NOMO-1 treated with DMSO at 0.1 percent for 48 hours (cell line): Measurements from ENCODE around the gene DNASE1L3.
"Not testable (repeated sequence)": the region's sequence is repeated elsewhere in the genome, so short reads cannot be mapped to it uniquely, and the experiment has no call there.

ENCODE experiments used
- DNase-seq: peaks from one replicate; lab custom pipeline; 2025; ENCODE audit not compliant: unreplicated experiment; lab: John Stamatoyannopoulos, UW

Gene DNASE1L3

GRCh38 chr3:58210761-58211460, at the start of gene DNASE1L3:
Gene DNASE1L3 (minus strand): TSS chr3:58210972. CDS start chr3:58210906, 66 bp downstream.
- DNase-seq: no peak

GRCh38 chr3:58260261-58260731, 49.5 kb upstream of the DNASE1L3 start:
- DNase-seq: peak; percentile 74

DNA sequence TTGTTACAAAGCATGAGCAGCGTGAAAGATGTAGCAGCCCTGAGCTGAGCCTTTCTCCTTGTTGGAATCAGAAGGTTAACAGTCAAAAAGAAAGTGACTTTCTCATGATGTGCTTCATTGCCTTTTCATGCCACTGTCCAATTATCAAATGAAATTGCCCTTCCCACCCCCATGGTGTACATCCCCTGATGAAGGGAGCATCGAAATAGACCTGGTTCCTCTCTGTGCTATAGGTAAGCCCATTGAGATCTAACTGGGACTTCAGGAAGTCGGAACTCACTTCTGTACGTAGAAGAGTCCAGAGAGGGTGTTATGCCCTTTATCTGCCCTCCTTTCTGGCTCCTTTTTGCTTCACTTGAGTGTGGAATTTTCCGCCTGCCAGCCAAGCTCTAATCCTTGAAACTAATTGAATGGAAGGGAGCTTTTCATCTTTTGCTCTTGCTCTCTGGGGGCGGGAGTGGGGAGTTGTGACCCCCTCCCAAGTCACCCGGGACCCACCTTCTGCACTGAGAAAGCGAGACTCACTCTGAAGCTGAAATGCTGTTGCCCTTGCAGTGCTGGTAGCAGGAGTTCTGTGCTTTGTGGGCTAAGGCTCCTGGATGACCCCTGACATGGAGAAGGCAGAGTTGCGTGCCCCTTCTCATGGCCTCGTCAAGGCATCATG, 47.8 kb upstream of the DNASE1L3 start:
- DNase-seq: no peak

DNA sequence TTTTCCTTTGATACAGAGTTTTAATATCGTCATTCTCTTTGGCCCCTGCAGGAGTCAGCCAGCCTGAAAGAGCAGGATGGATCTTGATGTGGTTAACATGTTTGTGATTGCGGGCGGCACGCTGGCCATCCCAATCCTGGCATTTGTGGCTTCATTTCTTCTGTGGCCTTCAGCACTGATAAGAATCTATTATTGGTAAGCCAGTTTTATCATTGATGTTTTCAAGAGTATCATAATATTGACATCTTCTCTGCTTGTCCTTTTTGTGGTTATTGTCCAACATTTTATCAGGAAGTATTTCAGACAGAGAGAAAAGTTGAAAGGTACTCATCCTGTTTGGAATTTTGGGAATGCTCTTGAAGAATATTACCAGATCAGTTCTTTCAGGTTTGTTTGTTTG, 45.7 kb upstream of the DNASE1L3 start:
- no peak for DNase-seq

DNA sequence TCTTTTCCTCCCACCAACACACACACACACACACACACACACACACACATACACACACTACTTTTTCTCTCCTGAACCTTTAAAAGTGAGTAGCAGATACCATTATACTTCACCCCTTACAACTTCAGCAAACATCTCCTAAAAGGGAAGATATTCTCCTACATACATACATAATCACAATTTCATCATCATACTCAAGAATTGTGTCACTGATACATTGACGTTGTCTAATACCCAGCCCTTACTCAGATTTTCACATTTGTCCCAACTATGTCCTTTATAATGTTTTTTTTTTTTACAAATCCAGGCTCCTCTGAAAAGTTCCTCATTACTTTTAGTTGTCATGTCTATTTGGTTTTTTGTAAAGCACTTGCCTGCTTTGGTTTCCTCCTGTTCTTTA, 45.3 kb upstream of the DNASE1L3 start:
- DNase-seq: no peak

- no peak for DNase-seq
Observed at GRCh38 chr3:58254144-58254543, 43.4 kb upstream of the DNASE1L3 start.

DNA sequence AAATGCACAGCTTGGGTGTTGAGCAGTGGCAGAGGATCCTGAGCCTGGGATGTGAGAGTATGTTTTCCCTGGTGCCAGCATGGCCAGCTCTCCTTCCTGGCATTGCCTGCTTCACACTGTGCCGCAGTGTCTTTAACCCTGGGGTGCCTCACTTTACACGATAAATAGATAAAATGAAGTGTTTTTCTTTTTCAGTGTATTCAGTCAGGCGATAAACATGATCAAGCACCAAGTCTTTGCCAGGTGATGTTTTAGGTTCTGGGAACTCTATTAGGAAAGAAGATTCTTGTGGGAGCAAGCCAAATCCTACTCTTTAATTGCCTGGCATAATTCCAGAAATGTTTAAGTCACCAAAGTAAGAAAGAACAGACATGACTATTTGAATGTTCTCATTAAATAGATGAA, 40.9 kb upstream of the DNASE1L3 start:
- no peak for DNase-seq

DNA sequence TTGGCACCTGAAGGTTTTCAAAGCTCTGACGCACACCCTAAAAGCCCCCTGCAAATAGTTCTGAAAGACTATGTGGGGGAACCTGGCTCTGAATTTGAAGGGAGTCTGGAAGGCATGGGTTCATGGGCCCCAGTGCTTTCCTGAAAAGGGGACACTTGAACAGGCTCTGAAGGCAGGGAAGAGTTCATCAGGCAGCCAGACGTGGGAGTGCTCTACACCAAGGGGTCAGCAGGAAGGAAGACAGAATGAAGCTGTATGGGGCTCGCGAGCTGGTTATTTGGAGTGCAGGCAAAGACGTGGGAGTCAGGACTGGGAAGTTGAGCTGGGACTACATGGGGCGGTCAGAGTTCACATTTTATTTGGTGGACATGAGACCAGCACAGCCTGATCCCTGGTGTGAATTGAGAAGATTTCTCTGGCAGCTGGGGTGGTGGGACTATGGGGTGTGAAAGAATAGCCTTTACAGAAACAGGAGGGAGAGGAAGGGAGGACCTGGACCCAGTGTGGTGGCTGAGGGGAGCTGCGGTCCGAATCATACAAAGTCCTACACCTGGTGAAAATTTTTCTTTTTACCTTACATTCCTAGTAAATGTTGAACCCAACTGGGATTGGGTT, 39.4 kb upstream of the DNASE1L3 start:
- DNase-seq: no peak

- no peak for DNase-seq
Observed at GRCh38 chr3:58249358-58250092, 38.8 kb upstream of the DNASE1L3 start.

DNA sequence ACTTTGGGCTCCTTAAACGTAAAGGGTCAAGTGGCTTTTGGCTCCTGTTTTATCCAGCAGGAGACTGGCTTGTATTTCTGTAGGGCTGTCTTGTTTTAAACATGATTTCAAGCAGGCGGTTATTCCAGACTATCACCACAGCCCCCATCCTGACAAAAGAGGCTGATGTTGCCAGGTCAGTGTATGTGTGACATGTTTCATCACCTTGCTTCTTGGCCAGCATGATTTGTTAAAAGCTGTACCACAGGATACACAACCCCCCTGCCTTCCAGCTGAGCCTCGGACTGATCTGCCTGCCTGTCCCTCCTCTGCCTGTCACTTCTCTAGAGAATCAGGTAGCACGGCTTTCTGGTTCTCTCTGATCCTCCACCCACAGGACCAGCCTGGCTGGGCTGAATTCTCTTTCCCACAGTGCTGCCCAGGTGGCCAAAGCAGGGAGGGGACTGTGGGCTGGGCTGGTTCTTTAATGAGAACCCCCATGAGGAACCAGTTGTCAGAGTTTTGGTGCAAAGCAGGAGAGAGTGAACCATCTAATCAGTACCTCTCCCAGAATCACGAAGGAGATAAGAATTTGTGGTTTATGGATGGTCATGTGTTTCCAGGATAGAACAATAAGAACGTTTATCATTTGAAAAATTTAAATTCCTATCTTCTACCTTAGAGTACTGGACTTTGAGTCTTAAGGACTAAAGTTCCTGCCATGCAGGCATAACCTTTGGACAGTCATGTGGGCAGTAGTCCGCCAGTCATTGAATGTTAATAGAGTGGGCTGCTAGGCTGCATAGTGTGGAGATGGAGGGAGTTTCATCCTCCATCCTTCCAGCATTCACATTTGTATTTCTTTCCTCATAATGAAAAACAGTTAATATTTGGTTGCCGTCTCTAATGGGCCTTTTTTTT, 35.6 kb upstream of the DNASE1L3 start:
- no peak for DNase-seq

DNA sequence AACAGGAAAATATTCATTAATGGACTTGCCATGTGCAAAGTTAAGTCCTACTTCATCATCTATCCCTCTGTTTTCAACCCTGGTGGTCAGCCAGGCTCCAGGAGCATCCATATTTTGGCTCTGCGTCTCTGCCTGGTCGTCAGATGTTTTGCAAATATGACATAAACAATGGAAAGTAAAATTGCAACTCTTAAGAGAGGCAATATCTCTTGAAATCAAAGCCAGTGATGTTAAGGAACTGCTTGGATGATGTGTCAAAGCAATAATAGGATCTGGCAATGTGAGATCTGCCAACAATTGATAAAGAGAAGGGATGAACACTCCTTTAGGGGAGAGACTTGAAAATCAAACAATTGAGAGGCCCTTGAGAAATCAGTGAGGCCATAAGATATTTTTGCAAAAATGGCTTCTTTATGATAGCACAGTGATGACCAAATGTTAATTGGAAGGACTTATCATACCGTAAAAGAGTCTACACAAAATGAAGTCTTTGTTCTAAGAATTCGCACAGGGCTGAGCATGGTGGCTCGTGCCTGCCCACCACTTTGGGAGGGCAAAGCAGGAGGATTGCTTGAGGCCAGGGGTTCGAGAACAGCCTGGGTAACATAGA, 33.3 kb upstream of the DNASE1L3 start:
- DNase-seq: no peak

DNA sequence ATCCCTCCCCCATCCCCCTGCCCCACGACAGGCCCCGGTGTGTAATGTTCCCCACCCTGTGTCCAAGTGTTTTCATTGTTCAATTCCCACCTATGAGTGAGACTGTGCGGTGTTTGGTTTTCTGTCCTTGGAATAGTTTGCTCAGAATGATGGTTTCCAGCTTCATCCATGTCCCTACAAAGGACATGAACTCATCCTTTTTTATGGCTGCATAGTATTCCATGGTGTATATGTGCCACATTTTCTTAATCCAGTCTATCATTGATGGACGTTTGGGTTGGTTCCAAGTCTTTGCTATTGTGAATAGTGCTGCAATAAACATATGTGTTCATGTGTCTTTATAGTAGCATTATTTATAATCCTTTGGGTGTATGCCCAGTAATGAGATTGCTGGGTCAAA, 32.1 kb upstream of the DNASE1L3 start:
- not testable (repeated sequence) for DNase-seq

DNA sequence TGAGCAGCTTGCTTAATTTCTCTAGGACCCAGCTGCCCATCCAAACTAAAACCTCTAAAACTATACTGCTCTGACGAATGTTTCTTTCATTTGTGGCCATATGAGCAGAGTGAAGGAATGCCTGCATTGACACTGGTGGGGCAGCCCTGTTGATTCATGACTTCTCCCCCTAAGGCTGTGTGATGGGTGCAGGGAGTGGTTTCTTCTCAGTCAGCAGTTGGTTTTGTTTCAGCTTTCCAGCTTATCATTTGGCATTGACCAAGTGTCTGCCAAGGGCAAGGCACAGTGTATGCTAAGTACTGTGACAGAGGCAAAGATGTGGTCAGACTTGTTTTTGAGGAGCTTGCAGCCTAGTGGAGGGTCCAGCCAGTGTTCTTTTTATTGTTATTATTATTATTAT, 31.6 kb upstream of the DNASE1L3 start:
- DNase-seq: no peak

GRCh38 chr3:58241306-58242044, 30.7 kb upstream of the DNASE1L3 start:
- DNase-seq: no peak

DNA sequence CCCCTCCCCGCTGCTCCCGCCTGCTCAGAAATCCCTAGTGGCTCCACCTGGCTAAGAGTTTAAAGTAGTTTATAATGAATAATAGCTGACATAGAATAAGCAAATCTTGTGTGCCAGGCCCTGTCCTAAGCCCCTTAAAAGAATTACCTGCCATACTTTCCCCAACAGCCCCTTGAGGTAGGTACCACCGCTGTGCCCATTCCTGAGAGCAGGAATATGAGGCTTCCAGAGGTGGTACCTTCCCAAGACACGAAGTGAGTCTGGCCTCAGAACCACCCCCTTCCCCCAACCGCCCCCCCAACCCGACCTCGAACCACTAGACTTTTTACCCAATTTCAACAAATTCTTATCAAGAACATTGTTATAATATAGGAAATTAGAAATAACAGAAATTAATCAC, 28.1 kb upstream of the DNASE1L3 start:
- no peak for DNase-seq

- DNase-seq: peak; percentile 33
Observed at GRCh38 chr3:58237941-58238681, 27.3 kb upstream of the DNASE1L3 start.

GRCh38 chr3:58237238-58237940, 26.6 kb upstream of the DNASE1L3 start, which contains the start of gene ABHD6:
Gene ABHD6 (plus strand): TSS chr3:58237792. CDS start chr3:58256587, 18,795 bp downstream.
- peak; percentile 56 for DNase-seq
